Measurements from ENCODE around the gene ARAP3. TPM values are rescaled to one million over a fixed set of nuclear protein-coding genes. Genes with fewer than 3 reads are reported as not detected.

Gene ARAP3
- total RNA-seq, 1 experiment from 2014 or later = 15.1 TPM

- ChIA-PET CTCF (interaction anchor here (1.0 to 1.7 kb wide), 5 partner anchors 9 to 318 kb away, joined by 3 to 5 read pairs (median 4); partner anchors contain the start of genes DIAPH1 and RNF14), POLR2A (interaction anchor here (1.6 kb wide), 1 partner anchor 14 kb away, joined by 6 read pairs; the partner anchor contains the start of genes HDAC3 and RELL2), RAD21 (ENCODE audit: low non-redundant PET in 1 of 2, low total read pairs in 2 of 2, uncharacterized antibody in 2 of 2, unreplicated experiment in 2 of 2) (no interaction called here)
- H3K9me2 ChIP-seq (ENCODE audit: insufficient read depth) = no peaks in the 10 kb centered on the region
- H3K4me1 ChIP-seq (ENCODE audit: control insufficient read depth in 1 of 2, insufficient read depth in 2 of 2, low read length in 2 of 2) = peaks cover 0 to 18% of the 10 kb centered on the region in 2 experiments; a peak in 2 of 4 replicates
- H3K4me2 ChIP-seq (ENCODE audit: low read length) = peak within 1 kb of the TSS; percentile 97
- intact Hi-C loops (cut with micrococcal nuclease) = no loop called here
- H3K79me2 ChIP-seq (ENCODE audit: insufficient read depth, low read length) = no peaks in the 10 kb centered on the region
- BruUV-seq (replicated peaks) = no TSS peak
- peak; percentile 65 for DNase-seq (ENCODE audit: low read depth, low spot score)
- TF ChIP-seq SIN3A (IDR thresholded peaks at IDR 0.05; ENCODE audit: low read depth) (no peak), SP1 (IDR thresholded peaks at IDR 0.05; ENCODE audit: low read depth) (peak; percentile 47; the same call in 1 of the 2 replicates), YY1 (IDR thresholded peaks at IDR 0.05; ENCODE audit: extremely low read depth, insufficient replicate concordance, low read depth, low read length) (peak; percentile 6), EGR1 (IDR thresholded peaks at IDR 0.05; ENCODE audit: low read depth) (peak; percentile 89), SRF (IDR thresholded peaks at IDR 0.05; ENCODE audit: low read depth) (no peak), POLR2A (IDR thresholded peaks at IDR 0.05; ENCODE audit: borderline replicate concordance, extremely low read depth, insufficient read depth, insufficient read length) (peak; percentile 53), POLR2AphosphoS5 (IDR thresholded peaks at IDR 0.05; ENCODE audit: low read depth, low read length) (peak; percentile 73), ATF3 (IDR thresholded peaks at IDR 0.05) (no peak)
- no peaks in the 10 kb centered on the region for H4K20me1 ChIP-seq (ENCODE audit: insufficient read depth)
- peak within 1 kb of the TSS; percentile 77 to 78 for H3K4me3 ChIP-seq (replicated peaks in 1 of 2; ENCODE audit: low read depth in 1 of 2, low read length in 2 of 2)
- no peaks in the 10 kb centered on the region for H3K9me3 ChIP-seq (ENCODE audit: control insufficient read depth in 1 of 2, insufficient read depth in 1 of 2, low read depth in 1 of 2, low read length in 2 of 2)
- H3K27me3 ChIP-seq (ENCODE audit: insufficient read depth, low read length) = no peaks in the 10 kb centered on the region
- peaks cover 2 to 3% of the 10 kb centered on the region in 2 experiments; a peak in 2 of 4 replicates for H3K36me3 ChIP-seq (ENCODE audit: control insufficient read depth in 1 of 2, insufficient read depth in 2 of 2, low read length in 2 of 2)
- H2AFZ ChIP-seq (ENCODE audit: low read depth, low read length, poor library complexity, severe bottlenecking) = no peak within 1 kb of the TSS
- H3K27ac ChIP-seq (ENCODE audit: low read depth, low read length) = no peak within 1 kb of the TSS; the same call in 1 of the 2 replicates
- peak; percentile 96 for ATAC-seq
- peak within 1 kb of the TSS; percentile 71 for H3K9ac ChIP-seq (ENCODE audit: low read length)
These were observed 30.9 kb downstream of the ARAP3 start, which contains the start of gene FCHSD1 for GRCh38 chr5:141650851-141651727. FCHSD1 (minus strand) TSS chr5:141651418; CDS start chr5:141651368, 50 bp downstream.
